NCI-H82 (cell line): ENCODE results near the gene PRIMA1.
A peak's percentile ranks its signal among the peaks of the same experiment; 100 is the strongest.

Experiments
- DNase-seq: peaks from one replicate; lab custom pipeline; 2025; lab: John Stamatoyannopoulos, UW

Gene PRIMA1

GRCh38 chr14:93753647-93754046 is 34.6 kb downstream of the PRIMA1 start:
- no peak for DNase-seq

GRCh38 chr14:93752980-93753561 is 35.2 kb downstream of the PRIMA1 start:
- DNase-seq: no peak

- no peak for DNase-seq
Observed at GRCh38 chr14:93751946-93752655, 36.2 kb downstream of the PRIMA1 start.

GRCh38 chr14:93749076-93749420 is 39.2 kb downstream of the PRIMA1 start:
- no peak for DNase-seq

- DNase-seq: no peak
Observed at GRCh38 chr14:93748208-93749075, 39.8 kb downstream of the PRIMA1 start.

- no peak for DNase-seq
Observed at GRCh38 chr14:93747560-93747959, 40.7 kb downstream of the PRIMA1 start.

GRCh38 chr14:93747102-93747501 is 41.2 kb downstream of the PRIMA1 start:
- DNase-seq: no peak

- DNase-seq: peak; percentile 35
Observed at GRCh38 chr14:93745603-93746273, 42.5 kb downstream of the PRIMA1 start.

GRCh38 chr14:93744876-93745275 is 43.4 kb downstream of the PRIMA1 start:
- no peak for DNase-seq

GRCh38 chr14:93744176-93744575 is 44.1 kb downstream of the PRIMA1 start:
- no peak for DNase-seq

- DNase-seq: no peak
Observed at GRCh38 chr14:93743270-93744060, 44.8 kb downstream of the PRIMA1 start.

GRCh38 chr14:93742761-93743160 is 45.5 kb downstream of the PRIMA1 start:
- no peak for DNase-seq

- DNase-seq: no peak
Observed at GRCh38 chr14:93741556-93742230, 46.6 kb downstream of the PRIMA1 start.

- no peak for DNase-seq
Observed at GRCh38 chr14:93737634-93738033, 50.7 kb downstream of the PRIMA1 start.

- peak; percentile 4 for DNase-seq
Observed at GRCh38 chr14:93736378-93737014, 51.8 kb downstream of the PRIMA1 start.

- no peak for DNase-seq
Observed at GRCh38 chr14:93735206-93735605, 53.1 kb downstream of the PRIMA1 start.

GRCh38 chr14:93734086-93734822 is 54.0 kb downstream of the PRIMA1 start:
- peak; percentile 54 for DNase-seq

- DNase-seq: no peak
Observed at GRCh38 chr14:93733631-93734030, 54.7 kb downstream of the PRIMA1 start.

GRCh38 chr14:93733231-93733630 is 55.1 kb downstream of the PRIMA1 start:
- no peak for DNase-seq

GRCh38 chr14:93732524-93732923 is 55.8 kb downstream of the PRIMA1 start:
- no peak for DNase-seq
